T-helper 17 cell (primary cell): ENCODE results near the gene PLCH1. TPM values are rescaled to one million over a fixed set of nuclear protein-coding genes. Genes with fewer than 3 reads are reported as not detected.

Experiments
- ATAC-seq: fragments of 150-1000 bp; cut with Tn5 transposase; 2 replicates; pipeline ENCODE4 v1.10.0; 2021; ENCODE audit warnings: mild to moderate bottlenecking, moderate library complexity
- DNase-seq, 3 donors: peaks; one replicate each; pipeline versions ENCODE4 v3.0.0 to v3.0.0-alpha.2; 2020 to 2021
- H3K9me3 ChIP-seq: one replicate; pipeline ENCODE4 v1.7.0; 2013; ENCODE audit warnings: low read length, mild to moderate bottlenecking; ENCODE audit not compliant: control insufficient read depth, poor library complexity, severe bottlenecking
- H3K27ac Mint-ChIP-seq: one replicate; pipeline ENCODE4 v1.8.0; 2022; ENCODE audit warnings: mild to moderate bottlenecking, moderate library complexity, mixed read lengths
- H3K27me3 Mint-ChIP-seq: one replicate; pipeline ENCODE4 v1.8.0; 2022; ENCODE audit warnings: mixed read lengths
- H3K36me3 Mint-ChIP-seq: one replicate; pipeline ENCODE4 v1.8.0; 2022; ENCODE audit warnings: low read depth, mixed read lengths
- H3K4me1 Mint-ChIP-seq: one replicate; pipeline ENCODE4 v1.8.0; 2022; ENCODE audit warnings: mild to moderate bottlenecking, mixed read lengths
- H3K4me3 Mint-ChIP-seq: one replicate; pipeline ENCODE4 v1.8.0; 2022; ENCODE audit warnings: mild to moderate bottlenecking, moderate library complexity, mixed read lengths
- total RNA-seq, 4 donors: library from RNA in 2 of 4; stranded (reverse) in 2 of 4; gene quantifications; one replicate each; pipeline ENCODE4 v1.2.3 and lab custom pipeline; 2022 to 2026

Gene PLCH1
- total RNA-seq, 2 donors from 2014 or later, result 0.15 to 0.83 TPM

DNA sequence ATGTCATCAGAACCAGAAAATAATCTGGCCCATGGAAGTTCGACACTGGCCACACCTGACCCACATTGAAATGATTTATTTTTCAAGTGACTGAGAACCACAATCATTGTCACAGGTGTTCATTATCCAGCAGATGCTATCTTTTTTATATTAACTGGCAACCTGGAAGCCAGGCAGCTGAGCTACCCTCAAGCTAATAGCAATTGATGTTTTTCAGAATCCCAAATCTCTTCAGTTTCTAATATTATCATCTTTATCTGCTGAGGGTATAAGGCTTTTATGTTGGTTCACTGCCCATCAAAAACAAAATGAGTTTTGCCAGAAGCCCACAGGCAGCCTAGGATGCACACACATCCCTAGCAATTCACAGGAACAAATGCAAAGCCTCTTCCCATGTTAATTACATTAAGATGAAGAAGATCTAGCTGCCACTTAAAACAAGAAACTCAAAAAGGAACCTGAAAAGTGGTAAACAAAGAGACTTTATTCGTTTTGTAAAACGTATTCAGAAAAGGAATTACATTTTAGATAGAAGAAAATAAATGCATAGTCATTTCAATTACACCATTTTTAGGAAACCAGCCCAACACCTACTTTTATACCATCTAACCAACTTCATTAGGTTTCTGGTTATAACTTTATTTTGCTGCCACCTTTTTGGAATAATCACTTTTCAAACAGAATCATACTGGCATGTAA is 410.5 kb downstream of the PLCH1 start:
- H3K27ac Mint-ChIP-seq, result no peak overlapping the region
- no peak overlapping the region for H3K4me3 Mint-ChIP-seq
- ATAC-seq, result no peak
- peaks cover 13% of the 10 kb centered on the region for H3K27me3 Mint-ChIP-seq
- peaks cover 8% of the 10 kb centered on the region for H3K4me1 Mint-ChIP-seq
- no peaks in the 10 kb centered on the region for H3K9me3 ChIP-seq
- DNase-seq, result no peak
- H3K36me3 Mint-ChIP-seq, result no peaks in the 10 kb centered on the region

DNA sequence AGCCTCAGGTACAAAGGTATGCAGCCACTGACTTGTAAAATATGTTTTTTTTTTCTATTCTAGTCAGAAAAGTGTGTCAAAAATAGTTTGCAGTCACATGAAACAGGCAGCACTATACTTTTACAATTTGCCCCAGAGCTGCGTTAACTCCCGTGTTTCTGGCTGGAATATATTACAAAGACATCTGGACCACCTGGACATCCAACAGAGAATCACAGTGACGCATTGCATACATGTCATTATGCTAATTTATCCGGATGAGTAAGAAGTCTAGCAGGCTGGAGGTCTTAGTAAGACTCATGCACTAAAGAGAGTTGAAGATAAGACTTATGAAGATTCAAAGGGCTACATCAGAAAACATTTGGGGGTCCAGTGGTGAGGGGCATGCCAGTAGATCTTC is 412.2 kb downstream of the PLCH1 start:
- Mint-ChIP-seq H3K4me1 (peaks cover 8% of the 10 kb centered on the region), H3K36me3 (no peaks in the 10 kb centered on the region), H3K27me3 (peaks cover 5% of the 10 kb centered on the region), H3K27ac (no peak overlapping the region), H3K4me3 (no peak overlapping the region)
- ATAC-seq (no peak), DNase-seq (no peak)
- H3K9me3 ChIP-seq, result no peaks in the 10 kb centered on the region

DNA sequence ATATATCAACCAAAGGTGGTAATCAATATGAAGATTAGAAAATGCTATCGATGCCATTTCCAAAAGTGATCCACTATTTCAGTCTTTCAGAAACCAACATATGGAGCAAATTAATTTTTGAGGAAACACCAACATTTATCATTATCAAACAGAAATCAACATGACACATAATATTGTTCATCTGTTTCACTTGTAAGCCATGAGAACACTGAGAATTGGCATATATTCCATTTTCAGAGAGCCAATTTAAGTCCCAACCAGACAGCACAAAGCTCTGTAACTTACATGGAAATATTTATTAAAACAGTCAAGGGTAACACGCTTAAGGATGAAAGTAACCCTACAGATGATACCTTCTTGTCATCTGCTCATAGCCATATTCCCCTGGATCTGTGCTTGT is 413.8 kb downstream of the PLCH1 start:
- H3K4me1 Mint-ChIP-seq, result peaks cover 8% of the 10 kb centered on the region
- H3K4me3 Mint-ChIP-seq, result no peak overlapping the region
- no peak for ATAC-seq
- H3K9me3 ChIP-seq, result no peaks in the 10 kb centered on the region
- peaks cover 5% of the 10 kb centered on the region for H3K27me3 Mint-ChIP-seq
- no peaks in the 10 kb centered on the region for H3K36me3 Mint-ChIP-seq
- no peak for DNase-seq
- H3K27ac Mint-ChIP-seq, result no peak overlapping the region

DNA sequence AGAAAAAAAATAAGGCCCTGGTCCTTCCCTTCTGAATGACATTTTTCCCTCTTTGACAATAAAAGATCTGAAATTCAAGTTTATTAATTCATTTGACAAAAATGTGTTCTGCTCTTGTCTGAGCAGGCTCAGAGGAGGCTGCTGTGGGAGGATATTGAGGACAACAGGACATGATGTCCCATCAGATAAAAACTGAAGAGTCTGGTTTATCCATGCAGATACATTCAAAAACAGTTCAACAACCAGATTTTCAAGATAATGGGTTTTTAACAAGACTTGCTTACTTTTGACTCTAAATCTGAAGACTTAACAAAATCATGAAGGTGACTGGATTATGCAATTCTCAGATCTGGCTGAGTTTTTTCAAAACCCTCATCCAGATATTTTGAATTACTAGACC is 414.5 kb downstream of the PLCH1 start:
- Mint-ChIP-seq H3K4me3 (no peak overlapping the region), H3K4me1 (peaks cover 8% of the 10 kb centered on the region), H3K36me3 (no peaks in the 10 kb centered on the region), H3K27me3 (peaks cover 6% of the 10 kb centered on the region), H3K27ac (no peak overlapping the region)
- ATAC-seq, result no peak
- no peak for DNase-seq
- no peaks in the 10 kb centered on the region for H3K9me3 ChIP-seq

DNA sequence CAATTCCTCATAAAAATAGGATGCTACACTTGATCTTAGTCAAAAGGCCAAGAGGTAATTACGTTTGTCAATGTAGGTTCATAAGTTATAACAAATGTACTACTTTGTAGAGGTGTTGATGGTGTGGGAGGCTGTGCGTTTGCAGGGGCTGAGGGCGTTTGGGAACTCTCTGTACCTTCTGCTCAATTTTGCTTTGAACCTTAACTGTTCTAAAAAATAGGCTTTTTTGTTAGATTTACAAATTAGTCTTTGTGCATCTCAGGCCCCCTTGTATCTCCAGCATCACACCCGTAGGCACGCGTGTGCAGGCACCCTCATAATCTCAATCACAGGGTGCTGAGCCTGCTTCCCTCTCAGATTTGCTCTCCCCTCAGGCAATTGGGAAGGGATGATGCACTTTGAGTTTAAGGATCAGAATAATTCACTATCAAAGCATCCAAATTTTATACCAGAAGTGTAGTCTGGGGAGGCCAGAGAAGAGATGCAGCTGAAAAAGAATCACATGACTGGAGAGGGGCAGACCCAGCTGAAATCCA is 415.3 kb downstream of the PLCH1 start:
- Mint-ChIP-seq H3K27me3 (peaks cover 4% of the 10 kb centered on the region), H3K27ac (no peak overlapping the region), H3K36me3 (no peaks in the 10 kb centered on the region), H3K4me3 (no peak overlapping the region), H3K4me1 (peaks cover 2% of the 10 kb centered on the region)
- no peaks in the 10 kb centered on the region for H3K9me3 ChIP-seq
- ATAC-seq, result no peak
- no peak for DNase-seq

DNA sequence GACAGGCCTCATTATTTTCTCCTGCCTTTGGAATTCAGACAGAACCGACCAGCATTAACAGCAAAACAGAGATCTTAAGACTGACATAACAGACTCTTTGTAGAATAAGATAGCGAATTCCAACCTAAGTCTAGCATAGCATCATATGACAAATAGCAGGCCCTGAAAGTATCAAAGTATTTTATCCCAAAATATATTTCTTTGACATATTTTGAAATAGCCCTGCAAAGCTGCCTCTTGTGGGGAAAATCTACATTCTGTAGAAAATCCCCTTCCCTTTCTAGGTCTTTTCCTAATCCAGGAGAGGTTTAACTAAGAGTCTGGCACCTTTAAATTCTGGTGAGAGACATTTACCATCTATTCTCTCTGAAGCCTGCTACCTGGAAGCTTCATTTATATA is 417.0 kb downstream of the PLCH1 start:
- ATAC-seq (no peak), DNase-seq (no peak)
- Mint-ChIP-seq H3K27me3 (peaks cover 4% of the 10 kb centered on the region), H3K4me1 (no peaks in the 10 kb centered on the region), H3K27ac (no peak overlapping the region), H3K4me3 (no peak overlapping the region), H3K36me3 (no peaks in the 10 kb centered on the region)
- no peaks in the 10 kb centered on the region for H3K9me3 ChIP-seq

DNA sequence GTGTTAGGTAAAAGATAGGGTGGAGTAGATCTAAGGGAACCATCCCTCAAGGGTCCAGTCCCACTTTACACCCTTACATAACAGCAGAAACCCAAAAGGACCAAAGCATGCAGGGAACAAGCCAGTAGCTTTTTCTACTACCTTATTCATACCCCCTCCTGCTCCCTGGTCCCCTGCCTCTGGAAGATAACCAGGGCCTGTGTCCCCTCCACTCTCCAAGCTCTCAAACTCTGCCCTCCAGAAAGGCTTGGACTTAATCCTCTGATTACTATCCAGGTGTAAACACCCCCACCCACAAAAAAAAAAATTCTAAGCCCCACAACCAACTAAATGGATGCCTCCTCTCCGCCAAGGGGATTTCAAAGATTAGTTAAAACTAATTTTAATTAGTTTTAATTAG is 417.4 kb downstream of the PLCH1 start:
- no peak overlapping the region for H3K27ac Mint-ChIP-seq
- ATAC-seq, result no peak
- peaks cover 4% of the 10 kb centered on the region for H3K27me3 Mint-ChIP-seq
- H3K9me3 ChIP-seq, result no peaks in the 10 kb centered on the region
- DNase-seq, result no peak
- H3K4me3 Mint-ChIP-seq, result no peak overlapping the region
- H3K36me3 Mint-ChIP-seq, result no peaks in the 10 kb centered on the region
- H3K4me1 Mint-ChIP-seq, result no peaks in the 10 kb centered on the region

DNA sequence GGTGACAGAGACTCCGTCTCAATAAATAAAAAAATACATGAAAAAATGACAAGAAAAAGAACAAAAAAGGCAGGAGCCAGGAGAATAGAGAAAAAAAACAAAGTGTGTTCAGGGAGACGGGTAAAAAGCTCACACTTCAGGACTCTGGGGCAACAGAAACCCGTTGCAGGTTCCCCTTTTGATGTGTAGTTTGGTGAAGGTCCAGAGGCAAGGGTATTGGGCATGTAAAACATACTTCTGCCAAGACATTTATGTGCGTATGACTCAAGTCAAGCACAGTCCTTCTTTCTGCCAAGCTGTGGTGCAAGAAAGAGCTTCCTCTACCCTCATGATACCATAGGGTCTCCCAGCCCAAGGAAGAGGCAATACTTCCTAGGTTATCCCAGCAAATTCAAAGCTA is 418.0 kb downstream of the PLCH1 start:
- no peak for DNase-seq
- Mint-ChIP-seq H3K4me3 (no peak overlapping the region), H3K4me1 (no peaks in the 10 kb centered on the region), H3K27ac (no peak overlapping the region), H3K27me3 (peaks cover 4% of the 10 kb centered on the region), H3K36me3 (no peaks in the 10 kb centered on the region)
- ATAC-seq, result no peak
- H3K9me3 ChIP-seq, result no peaks in the 10 kb centered on the region

DNA sequence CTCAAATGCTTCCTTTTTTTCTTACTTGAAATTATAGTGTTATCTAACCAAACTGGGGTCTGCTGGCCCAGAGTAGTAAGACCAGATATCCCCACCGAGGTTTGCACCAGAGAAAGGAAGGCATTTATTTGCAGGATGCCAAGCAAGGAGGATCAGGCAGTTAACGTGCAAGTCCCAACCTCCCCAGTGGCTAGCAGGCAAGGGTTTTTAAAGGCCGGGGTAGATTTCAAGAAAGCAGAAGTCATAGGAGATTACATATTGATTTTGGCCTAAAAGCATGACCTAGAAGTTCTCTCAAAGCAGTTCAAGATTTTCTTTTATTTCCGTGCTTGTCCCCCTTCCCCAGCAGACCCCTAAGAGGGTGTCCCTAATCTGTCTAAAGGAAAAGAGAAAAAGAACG is 418.6 kb downstream of the PLCH1 start:
- ATAC-seq (no peak), DNase-seq (no peak)
- Mint-ChIP-seq H3K27ac (no peak overlapping the region), H3K27me3 (peaks cover 4% of the 10 kb centered on the region), H3K4me1 (no peaks in the 10 kb centered on the region), H3K36me3 (no peaks in the 10 kb centered on the region), H3K4me3 (no peak overlapping the region)
- H3K9me3 ChIP-seq, result no peaks in the 10 kb centered on the region

Other genes with a start within 250 kb of the PLCH1 start
- 1 to 10 TPM; 2.1 to 2.4 TPM for gene C3orf33, start 61.2 kb upstream of the PLCH1 start, total RNA-seq
- 10 to 100 TPM; 17.3 to 23.7 TPM for gene SLC33A1, start 109.4 kb upstream of the PLCH1 start, total RNA-seq
- gene GMPS, start 125.6 kb upstream of the PLCH1 start, total RNA-seq, result 10 to 100 TPM; 37.8 to 48.2 TPM